Medulla oblongata (tissue), 1 donor: ENCODE results near the gene EPB41L4B.

ENCODE experiments used
- DNase-seq: peaks from one replicate; pipeline ENCODE4 v3.0.0-alpha.2; 2015; ENCODE audit errors: extremely low spot score

The EPB41L4B gene

DNA sequence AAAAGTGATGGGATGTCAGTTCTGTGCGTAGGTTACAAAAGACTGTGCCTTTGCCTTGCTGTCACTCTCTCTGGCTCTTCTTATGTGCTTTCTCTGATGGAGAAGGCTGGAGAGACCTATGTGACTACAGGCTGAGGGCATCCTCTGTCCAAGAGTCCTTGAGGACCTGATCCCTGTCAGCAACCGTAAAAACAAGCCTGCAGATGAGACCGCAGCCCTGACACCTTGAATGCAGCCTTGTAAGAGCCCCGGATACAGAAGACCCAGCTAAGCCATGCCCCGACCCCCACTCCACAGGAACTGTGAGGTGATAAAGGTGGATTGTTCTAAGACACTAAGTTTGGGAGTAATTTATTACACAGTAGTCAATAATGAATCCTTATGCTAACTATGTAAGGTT lies 121.2 kb downstream of the EPB41L4B start:
- no peak for DNase-seq

DNA sequence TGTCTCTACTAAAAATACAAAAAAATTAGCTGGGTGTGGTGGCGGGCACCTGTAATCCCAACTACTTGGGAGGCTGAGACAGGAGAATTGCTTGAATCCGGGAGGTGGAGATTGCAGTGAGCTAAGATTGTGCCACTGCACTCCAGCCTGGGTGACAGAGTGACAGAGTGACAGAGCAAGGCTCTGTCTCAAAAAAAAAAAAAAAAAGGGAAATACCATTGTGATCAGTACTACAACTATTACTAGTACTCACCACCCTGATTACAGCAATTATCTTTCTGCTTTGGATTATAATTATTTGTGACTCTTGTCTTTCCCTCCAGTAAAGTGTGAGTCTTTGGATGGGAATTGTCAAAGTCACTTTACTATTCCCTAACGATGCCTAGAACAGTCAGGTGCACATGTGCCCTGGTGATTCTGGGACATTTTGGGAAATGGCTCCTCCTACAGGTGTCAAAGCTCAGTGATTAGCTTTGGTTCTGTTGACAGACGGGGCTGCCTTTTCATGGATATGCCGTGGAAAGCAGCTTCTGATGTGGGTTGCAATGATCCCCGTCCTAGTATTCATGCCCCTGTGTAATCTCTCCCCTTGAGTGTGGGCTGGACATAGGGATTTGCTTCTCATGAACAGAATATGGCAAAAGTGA lies 122.0 kb downstream of the EPB41L4B start:
- no peak for DNase-seq

DNA sequence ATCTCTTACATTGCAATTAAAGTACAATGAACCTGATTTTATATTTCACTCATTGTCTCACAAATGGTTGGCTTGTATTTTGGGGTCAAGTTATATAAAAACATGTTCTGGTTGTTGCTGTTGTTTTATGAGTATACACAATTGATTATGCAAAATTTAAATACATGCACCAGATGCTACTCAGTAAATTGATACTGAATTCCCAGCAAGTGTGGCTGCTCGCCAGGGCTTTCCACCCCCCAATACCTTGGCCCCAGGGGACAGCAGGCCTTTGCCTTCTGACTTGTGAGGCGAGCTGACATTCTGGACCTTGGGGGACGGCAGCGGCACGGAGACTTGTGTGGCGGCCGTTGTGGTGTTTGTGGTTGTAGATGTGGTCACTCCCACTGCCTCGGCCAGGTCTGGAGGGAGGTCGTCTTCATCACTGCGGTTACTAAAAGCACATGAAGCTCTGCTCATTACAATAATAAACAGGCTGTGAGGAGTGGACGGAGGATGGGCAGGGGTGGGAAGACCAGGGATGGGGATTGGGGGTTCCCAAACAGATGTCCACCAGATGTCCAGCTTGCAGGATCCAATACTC lies 126.8 kb downstream of the EPB41L4B start:
- no peak for DNase-seq

DNA sequence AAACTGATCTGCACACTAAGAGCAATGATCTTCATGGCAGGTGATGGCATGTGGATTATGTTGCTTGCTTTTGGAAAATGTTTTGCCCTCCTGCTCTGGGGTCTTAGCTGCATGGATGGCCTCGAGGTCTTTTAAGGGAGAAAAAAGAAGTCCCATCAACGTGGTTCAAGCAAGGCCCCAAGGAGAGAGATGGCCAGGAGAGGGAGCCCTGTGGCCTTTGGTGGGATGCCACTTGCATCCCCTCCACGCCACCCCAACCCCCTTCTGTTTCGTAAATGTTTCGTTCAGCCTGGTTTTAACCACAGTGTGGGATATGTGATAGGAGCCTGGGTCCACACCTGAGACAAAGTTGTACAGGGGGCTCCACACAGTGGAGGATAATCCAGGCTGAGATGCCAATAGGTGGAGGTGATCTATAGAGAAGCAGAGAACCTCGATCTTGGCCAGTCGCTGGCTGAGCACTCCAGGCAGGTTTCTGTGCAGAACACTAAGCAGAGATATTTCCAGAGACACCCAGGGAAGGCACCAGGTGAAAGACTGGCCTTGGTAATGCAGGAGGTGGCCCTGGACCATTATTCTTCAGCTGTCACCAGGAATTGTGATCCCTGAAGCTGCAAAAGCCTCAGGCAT lies 128.0 kb downstream of the EPB41L4B start:
- DNase-seq: no peak

DNA sequence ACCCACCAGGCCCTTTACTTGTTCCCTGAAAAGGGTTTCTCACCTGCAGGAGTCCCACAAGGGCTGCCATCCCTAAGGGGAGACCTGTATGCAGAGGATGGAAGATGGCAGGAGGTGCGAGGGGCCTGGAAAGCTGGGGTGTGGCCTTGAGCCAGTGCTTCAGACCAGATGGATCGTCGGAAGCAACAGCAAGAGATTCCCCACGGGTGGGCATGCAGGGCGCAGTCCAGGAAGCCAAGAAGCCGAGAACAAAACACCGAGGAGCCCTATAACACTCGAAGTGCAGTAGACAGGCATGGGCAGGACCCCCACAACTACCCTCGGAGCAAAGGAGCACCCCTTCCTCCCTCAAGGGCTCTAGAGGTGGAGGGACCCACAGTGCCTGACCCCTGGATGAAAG lies 129.1 kb downstream of the EPB41L4B start:
- DNase-seq: no peak

DNA sequence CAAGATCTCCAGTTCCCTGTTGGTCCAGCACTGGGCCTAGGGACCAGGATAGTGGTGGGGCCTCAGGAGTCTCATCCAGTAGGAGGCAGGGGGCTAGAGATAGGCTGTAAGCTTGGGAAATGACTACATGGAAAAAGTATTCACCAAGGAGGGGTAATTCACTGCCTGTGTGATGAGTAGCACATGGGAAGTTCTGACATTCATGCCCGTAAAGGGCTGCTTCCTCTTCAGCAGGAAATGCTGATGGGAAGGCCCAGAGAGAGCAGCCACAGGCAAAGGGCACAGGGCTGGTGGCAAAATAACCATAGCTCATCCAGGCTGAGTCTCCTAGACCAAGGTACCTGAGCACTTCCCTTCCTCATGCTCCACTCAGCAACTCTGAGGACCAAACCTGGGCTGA lies 130.7 kb downstream of the EPB41L4B start:
- no peak for DNase-seq

DNA sequence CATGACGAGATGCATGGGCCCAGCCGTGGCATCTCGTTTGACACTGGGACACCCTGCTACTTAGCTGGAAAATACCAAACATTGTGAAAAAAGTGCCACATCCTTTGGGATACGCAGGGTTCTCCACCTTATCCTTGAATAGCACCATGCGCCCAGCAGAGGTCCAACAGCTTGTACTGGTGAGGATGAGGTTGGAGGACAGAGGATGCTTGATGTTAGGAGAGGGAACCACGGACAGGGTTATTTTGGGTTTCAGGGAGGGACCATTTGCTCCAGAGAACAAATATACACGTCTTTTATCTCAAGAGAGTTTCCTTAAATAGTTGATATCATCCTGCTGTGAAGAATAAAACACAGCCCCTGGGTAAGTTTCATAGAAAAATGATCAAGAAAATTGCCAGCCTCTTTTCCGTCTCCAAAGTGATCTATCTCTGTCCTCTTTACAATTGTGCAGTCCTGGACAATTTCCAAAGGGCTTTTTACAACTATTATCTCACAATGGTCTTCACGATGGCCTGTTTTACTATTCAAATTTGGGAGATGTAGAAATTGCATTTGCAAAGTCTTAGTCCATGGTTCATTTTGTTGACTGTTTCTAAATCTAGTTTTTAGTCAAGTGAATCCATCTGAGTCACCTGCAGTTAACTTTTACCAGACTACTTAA lies 133.9 kb downstream of the EPB41L4B start:
- no peak for DNase-seq

DNA sequence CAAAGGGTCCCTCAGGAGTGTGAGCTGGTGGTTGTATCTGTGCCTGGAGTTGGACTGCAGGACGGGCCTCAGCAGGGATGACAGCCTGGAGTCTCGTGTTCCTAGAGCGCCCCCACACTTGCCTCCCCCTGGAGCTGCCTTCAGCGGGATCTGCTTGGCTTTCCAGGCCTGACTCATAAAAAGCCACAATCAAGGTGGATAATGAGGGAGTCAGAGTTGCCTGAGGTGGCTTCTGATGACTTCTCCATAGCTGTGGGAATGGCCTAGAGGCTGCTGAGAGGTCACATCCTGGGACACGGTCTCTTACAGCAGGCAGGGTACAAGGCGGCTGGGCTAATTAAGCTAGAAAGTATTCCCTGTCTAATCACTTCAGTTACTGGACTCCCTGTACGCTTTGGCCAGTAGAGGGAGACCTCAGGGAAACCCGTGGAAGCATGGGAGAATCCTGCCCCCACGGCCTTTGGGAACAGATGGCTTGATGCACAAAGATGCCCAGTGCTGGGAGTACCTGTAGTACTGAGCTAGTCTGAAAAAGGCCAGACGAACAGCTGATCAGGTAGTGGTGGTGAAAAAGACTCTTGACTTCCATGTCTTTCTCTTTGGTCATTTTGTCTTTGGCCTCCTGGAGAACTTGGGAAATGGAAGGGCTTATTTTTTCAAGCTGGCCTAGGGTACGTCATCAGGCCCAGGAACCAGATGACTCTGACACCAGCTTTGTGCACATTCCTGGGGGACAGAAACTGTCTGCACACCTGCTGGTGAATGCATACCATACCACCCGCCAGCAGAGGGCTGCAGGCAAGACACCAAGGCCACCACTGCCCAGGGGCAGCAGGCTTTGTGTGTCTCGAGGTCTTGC lies 137.7 kb downstream of the EPB41L4B start:
- no peak for DNase-seq

DNA sequence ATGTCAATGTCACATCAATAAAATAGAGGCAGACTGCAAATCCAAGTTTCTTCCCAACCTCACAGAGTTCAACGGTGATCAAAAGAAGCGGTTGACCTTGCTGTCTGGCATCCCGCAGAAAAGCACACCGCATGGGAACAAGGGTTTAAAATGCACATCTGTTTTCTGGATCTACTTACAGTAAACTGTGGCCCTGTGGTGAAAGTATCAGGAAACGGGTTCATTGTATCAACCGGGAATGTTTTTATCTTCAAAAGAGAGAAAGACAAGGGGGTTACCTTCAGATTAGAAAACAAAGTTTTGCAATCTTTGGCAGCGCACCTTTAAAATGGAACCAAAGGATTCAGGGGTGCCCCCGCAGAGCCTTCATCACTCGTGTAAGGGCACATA lies 138.3 kb downstream of the EPB41L4B start:
- no peak for DNase-seq

DNA sequence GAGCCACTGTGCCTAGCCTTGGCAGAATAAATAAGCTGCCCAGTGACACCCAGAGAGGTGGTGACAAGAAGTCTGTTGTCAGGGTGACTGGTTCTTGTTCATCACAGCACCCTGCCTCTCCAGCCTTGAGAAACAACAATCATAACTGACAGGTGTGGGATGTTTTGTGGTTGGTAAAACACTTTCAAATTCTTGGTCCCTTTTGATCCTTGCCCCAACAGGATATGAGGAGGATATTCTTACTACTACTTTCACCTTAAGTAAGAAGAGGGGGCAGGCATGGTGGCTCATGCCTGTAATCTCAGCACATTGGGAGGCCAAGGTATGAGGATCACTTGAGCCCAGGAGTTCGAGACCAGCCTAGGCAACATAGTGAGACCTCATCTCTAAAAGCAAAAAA lies 139.6 kb downstream of the EPB41L4B start:
- DNase-seq: no peak

DNA sequence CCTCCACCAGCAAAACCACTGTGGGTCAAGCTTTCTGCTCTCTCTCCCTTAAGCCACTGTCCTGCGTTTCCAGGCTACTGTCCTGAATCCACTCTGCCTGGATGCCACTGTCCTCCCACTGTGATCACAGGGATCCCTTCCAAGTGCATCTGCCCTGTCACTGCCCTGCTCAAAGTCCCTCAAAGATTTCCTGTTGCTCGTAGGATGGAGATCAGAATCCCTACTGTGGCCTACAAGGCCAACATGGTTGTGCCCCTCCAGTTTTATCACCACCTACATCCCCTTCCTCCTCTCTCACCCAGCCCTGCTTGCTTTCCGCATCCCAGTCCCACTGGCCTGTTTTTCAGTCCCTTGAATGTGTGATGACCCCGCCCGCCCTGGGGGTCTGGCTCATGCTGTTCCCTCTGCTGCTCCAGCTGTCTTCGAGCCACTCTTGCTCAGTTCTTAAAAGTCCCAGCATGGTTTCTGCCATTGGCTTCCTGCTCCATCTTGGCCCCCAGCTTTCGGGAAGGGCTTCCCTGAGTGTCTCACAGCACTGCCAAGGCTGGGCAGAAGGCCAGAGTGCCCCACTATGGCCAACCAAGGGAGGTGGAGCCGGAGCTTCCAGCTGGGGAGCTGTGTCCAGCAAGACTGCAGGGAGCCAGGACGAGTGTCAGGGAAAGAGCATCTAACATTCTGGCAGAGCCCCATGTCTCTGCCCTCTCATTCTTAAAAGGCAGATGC lies 140.9 kb downstream of the EPB41L4B start:
- peak; percentile 79 for DNase-seq

DNA sequence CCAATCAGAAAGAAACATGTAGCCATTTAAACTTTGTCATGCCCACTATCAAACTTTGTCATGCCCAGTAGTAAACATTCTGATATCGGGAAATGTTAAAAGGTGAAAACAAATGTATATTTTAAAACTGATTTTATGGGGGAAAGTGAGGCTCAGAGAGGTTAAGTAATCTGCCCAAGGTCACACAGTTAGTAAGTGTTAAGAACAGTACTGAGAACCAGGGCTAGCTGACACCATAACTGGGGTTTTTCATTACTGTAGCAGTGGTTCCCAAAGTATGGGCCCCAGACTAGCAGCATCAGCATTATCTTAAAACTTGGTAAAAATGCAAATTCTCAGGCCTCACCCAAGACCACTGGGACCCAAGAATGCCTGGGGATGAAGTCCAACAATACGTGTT lies 143.9 kb downstream of the EPB41L4B start:
- DNase-seq: no peak

DNA sequence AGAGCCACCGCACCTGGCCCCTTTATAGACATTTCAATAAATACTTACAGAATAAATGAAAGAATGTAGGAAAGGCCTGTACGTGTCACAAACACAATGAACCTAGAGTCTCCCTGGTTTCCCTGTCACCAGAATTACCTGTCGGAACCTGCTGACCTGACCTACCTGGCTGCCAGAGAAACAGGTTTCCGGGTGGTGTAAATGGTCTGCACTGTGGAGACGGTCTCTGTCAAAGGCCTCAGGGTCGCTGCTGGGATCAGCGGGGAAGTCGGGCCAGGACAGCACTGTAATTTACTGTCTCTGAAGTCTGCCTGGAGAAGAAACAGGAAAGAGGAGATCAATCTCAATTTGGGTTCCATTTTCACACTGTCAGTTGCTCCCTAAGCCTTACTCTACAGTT lies 144.5 kb downstream of the EPB41L4B start:
- no peak for DNase-seq

DNA sequence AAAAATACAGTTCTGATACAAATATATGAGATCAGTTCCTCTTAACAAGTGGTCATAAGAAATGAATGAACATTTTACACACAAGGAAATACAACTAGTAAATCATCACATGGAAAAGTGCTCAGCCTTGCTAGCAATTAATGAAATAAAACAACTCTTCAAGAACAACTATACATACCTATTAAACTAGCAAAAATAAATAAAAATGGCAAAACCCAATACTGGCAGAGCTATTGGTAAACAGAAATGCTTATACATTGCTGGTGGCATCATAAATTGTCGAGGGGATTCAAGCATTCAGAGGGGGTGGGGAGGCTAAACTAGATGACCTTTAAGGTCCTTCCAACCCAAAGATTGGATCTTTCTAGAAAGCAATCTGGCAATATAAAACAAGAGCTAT lies 147.9 kb downstream of the EPB41L4B start:
- no peak for DNase-seq

DNA sequence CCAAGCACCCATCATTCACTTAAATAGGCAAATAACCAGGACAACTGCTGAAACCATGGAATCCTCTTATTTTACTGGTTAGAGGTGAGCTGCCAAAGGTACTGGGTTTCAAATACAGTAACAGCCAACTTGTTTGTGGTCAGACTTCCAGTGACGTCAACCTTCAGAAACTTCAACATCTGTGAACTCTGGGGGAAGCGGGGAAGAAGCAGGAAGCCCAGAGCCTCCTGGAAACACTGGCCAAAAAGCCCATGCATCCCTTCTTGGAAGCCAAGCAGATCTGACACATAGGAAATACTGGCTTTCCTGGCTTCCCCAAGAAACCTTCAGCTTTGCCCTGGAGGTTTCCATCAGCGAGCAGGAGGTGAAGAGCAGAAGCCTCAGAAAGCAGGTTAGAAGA lies 148.9 kb downstream of the EPB41L4B start:
- no peak for DNase-seq

DNA sequence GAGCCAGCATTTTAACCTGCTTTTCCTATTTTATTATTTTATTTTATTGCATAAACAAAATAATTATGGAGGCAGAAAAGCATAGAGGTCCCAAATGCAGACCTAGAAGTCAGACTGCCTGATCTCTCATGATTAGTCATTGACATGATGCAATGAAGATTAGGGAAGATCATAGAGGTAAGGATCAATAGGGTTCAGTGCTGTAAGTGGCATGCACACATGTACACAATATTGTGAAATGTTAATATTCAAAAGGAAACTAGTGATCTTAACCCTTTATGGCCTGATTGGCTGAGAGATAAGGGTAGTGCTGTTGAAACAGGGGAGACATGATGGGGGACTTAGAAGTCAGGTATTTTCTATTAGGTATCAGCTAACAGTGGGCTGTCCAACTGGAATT lies 152.7 kb downstream of the EPB41L4B start:
- DNase-seq: no peak

DNA sequence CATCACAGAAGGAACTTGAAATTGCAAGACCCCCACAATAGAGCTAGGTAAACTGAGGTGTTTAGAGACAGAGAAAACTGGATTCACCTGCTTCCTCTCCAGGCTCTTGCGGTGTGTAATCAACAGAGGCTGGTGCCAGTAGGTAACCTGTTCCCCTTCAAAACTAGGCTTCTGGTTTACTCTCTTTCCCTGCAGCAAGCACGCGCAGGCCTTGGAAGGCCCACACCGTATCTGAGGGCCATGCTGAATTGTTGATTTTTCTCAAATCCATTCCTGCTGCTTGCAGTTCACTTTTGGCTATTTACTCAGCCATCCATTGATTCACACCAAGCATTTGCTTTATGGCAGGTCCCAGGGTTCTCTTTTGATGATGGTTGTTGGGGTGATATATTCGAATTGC lies 153.1 kb downstream of the EPB41L4B start:
- no peak for DNase-seq

DNA sequence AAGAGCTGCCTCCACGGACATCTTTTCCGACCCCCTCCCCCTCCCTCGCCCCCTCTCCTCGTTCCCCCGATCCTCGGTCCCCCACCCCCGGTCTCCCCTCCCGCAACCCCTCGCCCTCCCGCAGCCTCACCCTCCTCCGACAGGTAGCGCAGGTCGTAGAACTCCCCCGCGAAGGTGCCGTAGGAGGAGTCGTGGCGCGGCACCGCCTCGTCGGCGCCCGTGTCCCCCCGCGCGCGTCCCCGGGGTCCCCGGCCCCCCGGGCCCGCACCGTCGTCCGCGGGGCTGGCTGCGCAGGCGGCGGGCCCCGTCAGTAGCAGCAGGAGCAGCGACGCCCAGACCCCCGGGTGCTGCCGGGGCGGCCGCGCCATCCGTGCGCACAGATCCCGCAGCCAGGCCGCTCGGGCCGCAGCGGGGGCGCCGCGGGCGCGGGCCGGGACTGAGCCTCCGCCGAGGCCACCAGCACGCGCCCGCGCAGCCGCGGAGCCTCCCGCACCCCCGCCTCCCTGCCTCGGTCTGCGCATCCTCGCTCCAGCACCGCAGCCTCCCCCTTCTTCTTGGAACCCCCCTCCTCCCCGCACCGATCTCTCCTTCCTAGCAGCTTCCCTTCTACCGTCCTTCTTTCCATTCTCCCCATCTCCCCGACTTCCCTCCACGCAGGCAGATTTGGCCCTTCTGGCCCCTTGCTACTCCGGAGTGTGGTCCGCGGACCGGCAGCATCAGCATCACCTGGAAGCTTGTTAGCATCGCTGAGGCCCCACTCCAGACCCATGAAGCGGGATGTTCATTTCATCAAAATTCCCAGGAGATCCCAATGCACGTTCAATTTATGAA lies 153.9 kb downstream of the EPB41L4B start, which contains the start of gene FRRS1L:
FRRS1L (minus strand) TSS at position 479 of the 831 bp plus-strand sequence; CDS start at position 368, 111 bp downstream.
- DNase-seq: peak; percentile 14

DNA sequence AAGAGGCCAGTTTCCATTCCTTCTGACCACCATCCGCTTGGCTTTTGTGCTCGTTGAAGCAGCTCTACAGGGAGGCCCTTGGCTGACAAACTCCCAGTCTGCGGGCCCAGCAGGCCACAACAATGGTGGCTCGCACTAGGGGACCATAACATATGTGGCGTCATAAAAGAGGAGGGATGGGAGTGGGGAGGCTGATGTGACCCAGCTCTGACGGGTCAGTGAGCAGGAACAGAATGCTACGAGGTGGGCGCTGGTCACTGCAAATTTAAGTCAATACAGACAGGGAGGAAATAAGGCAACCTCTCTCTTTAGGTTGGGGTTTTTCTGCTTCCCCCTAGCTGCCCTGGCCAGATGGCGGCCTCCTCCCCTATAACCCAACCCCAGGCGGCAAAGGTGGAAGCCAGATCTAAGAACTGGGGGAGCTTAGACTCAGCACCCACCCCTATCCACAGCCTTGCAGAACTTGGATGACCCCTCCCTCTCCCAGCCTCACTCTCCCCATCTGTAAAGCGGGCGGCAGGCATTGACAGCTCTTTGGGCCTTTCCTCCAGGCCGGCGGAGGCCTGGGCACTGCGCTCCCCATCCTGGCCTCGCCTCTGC lies 154.6 kb downstream of the EPB41L4B start:
- DNase-seq: no peak

DNA sequence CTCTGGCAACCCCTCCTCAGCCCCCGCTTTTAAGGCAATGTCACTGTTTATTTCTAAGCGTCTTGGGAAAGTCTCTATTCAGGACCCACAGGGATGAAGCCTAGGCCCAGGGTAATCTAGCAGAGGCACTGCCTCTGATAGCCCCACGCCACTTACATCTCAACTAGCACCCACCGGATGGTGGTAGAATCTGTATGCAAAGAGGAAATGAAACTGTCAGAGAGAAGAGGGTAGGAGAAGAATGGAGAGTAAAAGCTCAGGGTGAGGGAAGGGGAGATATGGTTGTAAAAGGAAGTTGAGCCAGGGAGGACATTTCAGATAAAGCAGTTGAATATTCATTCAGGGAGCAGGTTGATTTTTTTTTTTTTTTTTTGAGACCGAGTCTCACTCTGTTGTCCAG lies 156.8 kb downstream of the EPB41L4B start:
- DNase-seq: no peak
